ENCODE data around the gene MLIP.
"Not testable (repeated sequence)": the region's sequence is repeated elsewhere in the genome, so short reads cannot be mapped to it uniquely, and the experiment has no call there.

The MLIP gene

GRCh38 chr6:54151861-54152260 lies 40.6 kb downstream of the MLIP start:
- DNase-seq: no peak

- no peak for DNase-seq
These were observed 45.5 kb downstream of the MLIP start for GRCh38 chr6:54156650-54157250.

- no peak for DNase-seq
These were observed 46.2 kb downstream of the MLIP start for GRCh38 chr6:54157405-54157804.

- DNase-seq: no peak
These were observed 61.8 kb downstream of the MLIP start for GRCh38 chr6:54173089-54173488.

GRCh38 chr6:54179152-54179551 lies 67.9 kb downstream of the MLIP start:
- no peak for DNase-seq

- DNase-seq: no peak
These were observed 72.4 kb downstream of the MLIP start for GRCh38 chr6:54183616-54184015.

- DNase-seq: no peak
These were observed 74.6 kb downstream of the MLIP start for GRCh38 chr6:54185885-54186284.

- DNase-seq: no peak
These were observed 77.6 kb downstream of the MLIP start for GRCh38 chr6:54188846-54189245.

GRCh38 chr6:54191461-54191860 lies 80.2 kb downstream of the MLIP start:
- no peak for DNase-seq

GRCh38 chr6:54192993-54193392 lies 81.8 kb downstream of the MLIP start:
- DNase-seq: no peak

- no peak for DNase-seq
These were observed 82.3 kb downstream of the MLIP start for GRCh38 chr6:54193560-54193959.

- DNase-seq: no peak
These were observed 82.8 kb downstream of the MLIP start for GRCh38 chr6:54194067-54194466.

- no peak for DNase-seq
These were observed 84.4 kb downstream of the MLIP start for GRCh38 chr6:54195637-54196036.

GRCh38 chr6:54196905-54197304 lies 85.7 kb downstream of the MLIP start:
- no peak for DNase-seq

GRCh38 chr6:54198134-54198533 lies 86.9 kb downstream of the MLIP start:
- DNase-seq: no peak

- DNase-seq: not testable (repeated sequence)
These were observed 92.3 kb downstream of the MLIP start for GRCh38 chr6:54203474-54204035.

- DNase-seq: peak; percentile 89
These were observed 93.8 kb downstream of the MLIP start for GRCh38 chr6:54204921-54205591.

GRCh38 chr6:54206510-54206909 lies 95.3 kb downstream of the MLIP start:
- no peak for DNase-seq

GRCh38 chr6:54209983-54210382 lies 98.7 kb downstream of the MLIP start:
- not testable (repeated sequence) for DNase-seq

GRCh38 chr6:54214286-54214685 lies 103.0 kb downstream of the MLIP start:
- no peak for DNase-seq

GRCh38 chr6:54216336-54216735 lies 105.1 kb downstream of the MLIP start:
- DNase-seq: no peak

- no peak for DNase-seq
These were observed 105.8 kb downstream of the MLIP start for GRCh38 chr6:54217018-54217417.

- no peak for DNase-seq
These were observed 111.0 kb downstream of the MLIP start for GRCh38 chr6:54222217-54222616.

- no peak for DNase-seq
These were observed 121.5 kb downstream of the MLIP start for GRCh38 chr6:54232703-54233102.

GRCh38 chr6:54234539-54234938 lies 123.3 kb downstream of the MLIP start:
- DNase-seq: no peak
